IMR-90 (cell line): ENCODE data around the gene DCHS1. TPM values are rescaled to one million over a fixed set of nuclear protein-coding genes. Genes with fewer than 3 reads are reported as not detected.

Source experiments
- ATAC-seq: fragments of 200-7000 bp; cut with Tn5 transposase; 2 replicates; pipeline ENCODE4 v1.9.1; 2020; ENCODE audit warnings: low read depth, mild to moderate bottlenecking, moderate library complexity
- BruUV-seq: library from RNA; stranded (reverse); fragments of 400-500 nt; replicated peaks from 2 replicates; lab custom pipeline; 2021; lab: Mats Ljungman, UMichigan
- CTCF ChIA-PET: fragments of 300-600 bp; formaldehyde crosslinking; extraction: SDS; loops from one replicate; lab custom pipeline; 2021; ENCODE audit warnings: antibody characterized with exemption; lab: Yijun Ruan, JAX
- POLR2A ChIA-PET: fragments of 300-600 bp; sonication (Branson Sonifier 250); formaldehyde crosslinking; loops from one replicate; lab custom pipeline; 2022; ENCODE audit warnings: antibody characterized with exemption; ENCODE audit not compliant: unreplicated experiment; lab: Charles Lee
- DNase-seq: peaks from one replicate; pipeline ENCODE4 v3.0.0; 2013
- H2AFZ ChIP-seq: replicated peaks from 2 replicates; pipeline ENCODE3; 2013; ENCODE audit warnings: low read length, mild to moderate bottlenecking; ENCODE audit not compliant: poor library complexity
- H2AK5ac ChIP-seq: 2 replicates; pipeline ENCODE4 v1.6.1; 2013; ENCODE audit warnings: low read depth, low read length, inconsistent platforms
- H2AK9ac ChIP-seq: replicated peaks from 2 replicates; pipeline ENCODE3; 2013; ENCODE audit warnings: mild to moderate bottlenecking, low read depth, low read length, moderate library complexity; ENCODE audit not compliant: poor library complexity
- H2BK120ac ChIP-seq: 2 replicates; pipeline ENCODE4 v1.6.1; 2013; ENCODE audit warnings: low read depth, low read length, inconsistent platforms
- H2BK15ac ChIP-seq: 3 replicates; pipeline ENCODE4 v1.6.1; 2013; ENCODE audit warnings: low read depth, low read length, inconsistent platforms
- H2BK20ac ChIP-seq: 2 replicates; pipeline ENCODE4 v1.6.1; 2013; ENCODE audit warnings: low read depth, mild to moderate bottlenecking, inconsistent platforms, low read length, moderate library complexity
- H2BK5ac ChIP-seq: 2 replicates; pipeline ENCODE4 v1.6.1; 2013; ENCODE audit warnings: mild to moderate bottlenecking, low read depth, low read length, inconsistent platforms; ENCODE audit not compliant: poor library complexity, severe bottlenecking
- H3K14ac ChIP-seq: replicated peaks from 2 replicates; pipeline ENCODE4 v1.6.1; 2013; ENCODE audit warnings: low read depth, low read length, inconsistent platforms
- H3K18ac ChIP-seq: 2 replicates; pipeline ENCODE4 v1.6.1; 2013; ENCODE audit warnings: low read depth, low read length, control low read depth
- H3K23ac ChIP-seq: 2 replicates; pipeline ENCODE4 v1.6.1; 2013; ENCODE audit warnings: low read depth, low read length, inconsistent platforms
- H3K27ac ChIP-seq: 2 replicates; pipeline ENCODE4 v1.5.1; 2013; ENCODE audit warnings: mild to moderate bottlenecking, control low read depth, low read length; ENCODE audit not compliant: insufficient read depth
- H3K27me3 ChIP-seq: 2 replicates; pipeline ENCODE4 v1.6.1; 2013; ENCODE audit warnings: low read length; ENCODE audit not compliant: control insufficient read depth, insufficient read depth
- H3K36me3 ChIP-seq: 2 replicates; pipeline ENCODE4 v1.6.1; 2013; ENCODE audit warnings: low read length, mixed read lengths; ENCODE audit not compliant: control insufficient read depth, insufficient read depth
- H3K4ac ChIP-seq: 2 replicates; pipeline ENCODE4 v1.6.1; 2013; ENCODE audit warnings: low read depth, low read length, inconsistent platforms
- H3K4me1 ChIP-seq: 2 replicates; pipeline ENCODE4 v1.6.1; 2013; ENCODE audit warnings: low read length, mixed read lengths; ENCODE audit not compliant: control insufficient read depth, insufficient read depth
- H3K4me2 ChIP-seq: 2 replicates; pipeline ENCODE4 v1.6.1; 2013; ENCODE audit warnings: low read depth, mild to moderate bottlenecking, control low read depth, low read length, moderate library complexity
- H3K4me3 ChIP-seq: 2 replicates; pipeline ENCODE4 v1.5.1; 2013; ENCODE audit warnings: low read depth, mild to moderate bottlenecking, control low read depth, low read length, moderate library complexity; ENCODE audit not compliant: insufficient read depth
- H3K56ac ChIP-seq: 2 replicates; pipeline ENCODE4 v1.6.1; 2013; ENCODE audit warnings: low read length, inconsistent platforms; ENCODE audit not compliant: insufficient read depth; ENCODE audit errors: extremely low read depth
- H3K79me1 ChIP-seq, 2 experiments: 2 replicates each; pipeline ENCODE4 v1.6.1; 2013; ENCODE audit warnings: low read length in 2 of 2, inconsistent platforms in 1 of 2, low read depth in 1 of 2
- H3K9ac ChIP-seq: 2 replicates; pipeline ENCODE4 v1.6.1; 2013; ENCODE audit warnings: low read depth, low read length, control low read depth
- H3K9me1 ChIP-seq: 2 replicates; pipeline ENCODE4 v1.6.1; 2013; ENCODE audit warnings: low read length, inconsistent platforms; ENCODE audit not compliant: insufficient read depth
- H3K9me3 ChIP-seq: 2 replicates; pipeline ENCODE4 v1.6.1; 2013; ENCODE audit warnings: low read length; ENCODE audit not compliant: control insufficient read depth, insufficient read depth
- H4K20me1 ChIP-seq: 2 replicates; pipeline ENCODE4 v1.6.1; 2013; ENCODE audit warnings: low read length, inconsistent platforms; ENCODE audit not compliant: insufficient read depth
- H4K5ac ChIP-seq: 2 replicates; pipeline ENCODE4 v1.6.1; 2013; ENCODE audit warnings: mild to moderate bottlenecking, low read depth, low read length, control low read depth
- H4K8ac ChIP-seq, 2 experiments: 2 replicates each; pipeline ENCODE4 v1.6.1; 2013; ENCODE audit warnings: low read depth in 2 of 2, low read length in 2 of 2, control low read depth in 1 of 2, inconsistent platforms in 1 of 2
- H4K91ac ChIP-seq: 2 replicates; pipeline ENCODE4 v1.6.1; 2013; ENCODE audit warnings: low read depth, low read length, inconsistent platforms; ENCODE audit not compliant: insufficient read depth
- BHLHE40 ChIP-seq: fragments of 150-350 bp; IDR thresholded peaks from 2 replicates; pipeline ENCODE4 v1.6.1; 2016; ENCODE audit warnings: mild to moderate bottlenecking, low read depth, low read length
- CEBPB ChIP-seq: IDR thresholded peaks from 2 replicates; pipeline ENCODE4 v1.6.1; 2012; ENCODE audit warnings: low read depth, low read length, improper control_type of control experiment
- CHD1 ChIP-seq: IDR thresholded peaks from 2 replicates; pipeline ENCODE4 v1.6.1; 2012; ENCODE audit warnings: low read depth, low read length, improper control_type of control experiment
- ELK1 ChIP-seq: fragments of 150-350 bp; IDR thresholded peaks from 2 replicates; pipeline ENCODE4 v1.6.1; 2016; ENCODE audit warnings: low read depth, mild to moderate bottlenecking, low read length, moderate library complexity, borderline replicate concordance
- MAFK ChIP-seq: IDR thresholded peaks from 2 replicates; pipeline ENCODE4 v1.6.1; 2012; ENCODE audit warnings: low read depth, low read length, improper control_type of control experiment
- MAZ ChIP-seq: IDR thresholded peaks from 2 replicates; pipeline ENCODE4 v1.6.1; 2012; ENCODE audit warnings: low read depth, mild to moderate bottlenecking, low read length, improper control_type of control experiment, moderate library complexity, borderline replicate concordance
- NFE2L2 ChIP-seq: fragments of 150-350 bp; IDR thresholded peaks from 2 replicates; pipeline ENCODE4 v1.6.1; 2016; ENCODE audit warnings: low read depth, mild to moderate bottlenecking, low read length
- RCOR1 ChIP-seq: IDR thresholded peaks from 2 replicates; pipeline ENCODE4 v1.6.1; 2012; ENCODE audit warnings: mild to moderate bottlenecking, low read length, improper control_type of control experiment; ENCODE audit not compliant: insufficient replicate concordance
- SMC3 ChIP-seq: fragments of 150-350 bp; IDR thresholded peaks from 2 replicates; pipeline ENCODE4 v1.6.1; 2016; ENCODE audit warnings: low read depth, mild to moderate bottlenecking, antibody characterized with exemption, low read length, moderate library complexity
- USF2 ChIP-seq: fragments of 150-350 bp; IDR thresholded peaks from 2 replicates; pipeline ENCODE4 v1.6.1; 2017; ENCODE audit warnings: mild to moderate bottlenecking, antibody characterized with exemption, low read length, low read depth
- WGBS, 2 experiments: methylation state at CpG; one replicate each; pipeline versions ENCODE4 v1.1.5 to v1.1.7; 2013; ENCODE audit warnings: missing lambda C conversion rate in 2 of 2; ENCODE audit not compliant: insufficient read length in 1 of 2; ENCODE audit errors: extremely low coverage in 2 of 2; 5-methylcytosine and 5-hydroxymethylcytosine counted together
- dilution Hi-C: fragments of 300-500 bp; cut with HindIII; formaldehyde crosslinking; loops from one replicate; pipeline ENCODE4 v1.14.3; 2018; ENCODE audit warnings: low sequenced_read_pairs; ENCODE audit not compliant: unreplicated experiment
- in situ Hi-C: fragments of 300-500 bp; cut with MboI; formaldehyde crosslinking; loops from 3 replicates; pipeline ENCODE4 v1.14.3; 2019; ENCODE audit warnings: low sequenced_read_pairs, inconsistent platforms, mixed read lengths
- intact Hi-C: fragments of 100-400 bp; cut with micrococcal nuclease; formaldehyde crosslinking; loops from 2 replicates; pipeline ENCODE4 v1.10.0; 2022
- polyA plus RNA-seq, 3 experiments: library from polyadenylated mRNA; depleted of rRNA; stranded (reverse); fragments of >200 nt; gene quantifications; 2 replicates each; pipeline ENCODE4 v1.2.3, GENCODE V29; 2012; ENCODE audit warnings: low replicate concordance in 1 of 3
- total RNA-seq: library from RNA; depleted of rRNA; stranded (reverse); fragments of >200 nt; gene quantifications from 2 replicates; pipeline ENCODE4 v1.2.3, GENCODE V29; 2012

The DCHS1 gene
- total and polyA plus RNA-seq, 2 of the 4 experiments (the other 2 are of a cell fraction), result 1.4 to 3.3 TPM

- BruUV-seq, result no TSS peak
- H3K56ac ChIP-seq, result no peak overlapping the region
- H4K91ac ChIP-seq, result no peak overlapping the region
- no peak overlapping the region for H2AFZ ChIP-seq
- dilution Hi-C loops, result no loop called here
- no peak overlapping the region for H2BK120ac ChIP-seq
- no peaks in the 10 kb centered on the region for H3K9me1 ChIP-seq
- H3K27ac ChIP-seq, result no peak overlapping the region
- no peak overlapping the region for H3K4ac ChIP-seq
- H2AK9ac ChIP-seq, result no peak overlapping the region
- ChIA-PET POLR2A (interaction anchor here (0.5 to 0.7 kb wide), 2 partner anchors 16 to 204 kb away, joined by 3 to 4 read pairs; partner anchors contain the start of gene TAF10), CTCF (interaction anchor here (0.6 kb wide), 1 partner anchor 73 kb away, joined by 4 read pairs; no protein-coding TSS in a partner anchor)
- peaks cover 72% of the 10 kb centered on the region for H3K36me3 ChIP-seq
- H3K14ac ChIP-seq, result no peak overlapping the region
- H3K4me1 ChIP-seq, result no peaks in the 10 kb centered on the region
- in situ Hi-C loops, result no loop called here
- H2BK5ac ChIP-seq, result no peak overlapping the region
- H4K8ac ChIP-seq, result no peak overlapping the region
- no peak for DNase-seq
- WGBS, 2 experiments, result no CpG with 5 or more reads among the region's 2 CpGs
- H3K27me3 ChIP-seq, result no peaks in the 10 kb centered on the region
- H3K9me3 ChIP-seq, result no peaks in the 10 kb centered on the region
- H2AK5ac ChIP-seq, result no peak overlapping the region
- intact Hi-C loops, result no loop called here
- TF ChIP-seq CEBPB (no peak), MAZ (no peak), MAFK (no peak), BHLHE40 (no peak), CHD1 (no peak), ELK1 (no peak), NFE2L2 (no peak), RCOR1 (no peak), SMC3 (no peak), USF2 (no peak)
- no peaks in the 10 kb centered on the region for H4K20me1 ChIP-seq
- no peak overlapping the region for H3K4me2 ChIP-seq
- no peak overlapping the region for H4K5ac ChIP-seq
- no peak overlapping the region for H3K23ac ChIP-seq
- H2BK15ac ChIP-seq, result no peak overlapping the region
- no peak overlapping the region for H3K4me3 ChIP-seq
- no peak overlapping the region for H3K9ac ChIP-seq
- no peaks in the 10 kb centered on the region for H3K79me1 ChIP-seq
- no peak overlapping the region for H2BK20ac ChIP-seq
- H3K18ac ChIP-seq, result no peak overlapping the region
- ATAC-seq, result no peak
These were observed 27.8 kb downstream of the DCHS1 start for GRCh38 chr11:6627762-6628241.
